B cell (primary cell): Measurements from ENCODE around the gene ACY1.

Source experiments
- EZH2 ChIP-seq: IDR thresholded peaks from 2 replicates; pipeline ENCODE4 v1.6.1; 2012; ENCODE audit warnings: borderline replicate concordance, low read depth, mild to moderate bottlenecking, moderate library complexity, low read length; ENCODE audit not compliant: insufficient read depth, poor library complexity, severe bottlenecking
- TF ChIP-seq, protein P1 (sequence below): fragments of 200-600 bp; IDR thresholded peaks from one replicate; pipeline ENCODE4 v1.8.0; 2022; ENCODE audit warnings: antibody characterized with exemption, mild to moderate bottlenecking

DNA sequence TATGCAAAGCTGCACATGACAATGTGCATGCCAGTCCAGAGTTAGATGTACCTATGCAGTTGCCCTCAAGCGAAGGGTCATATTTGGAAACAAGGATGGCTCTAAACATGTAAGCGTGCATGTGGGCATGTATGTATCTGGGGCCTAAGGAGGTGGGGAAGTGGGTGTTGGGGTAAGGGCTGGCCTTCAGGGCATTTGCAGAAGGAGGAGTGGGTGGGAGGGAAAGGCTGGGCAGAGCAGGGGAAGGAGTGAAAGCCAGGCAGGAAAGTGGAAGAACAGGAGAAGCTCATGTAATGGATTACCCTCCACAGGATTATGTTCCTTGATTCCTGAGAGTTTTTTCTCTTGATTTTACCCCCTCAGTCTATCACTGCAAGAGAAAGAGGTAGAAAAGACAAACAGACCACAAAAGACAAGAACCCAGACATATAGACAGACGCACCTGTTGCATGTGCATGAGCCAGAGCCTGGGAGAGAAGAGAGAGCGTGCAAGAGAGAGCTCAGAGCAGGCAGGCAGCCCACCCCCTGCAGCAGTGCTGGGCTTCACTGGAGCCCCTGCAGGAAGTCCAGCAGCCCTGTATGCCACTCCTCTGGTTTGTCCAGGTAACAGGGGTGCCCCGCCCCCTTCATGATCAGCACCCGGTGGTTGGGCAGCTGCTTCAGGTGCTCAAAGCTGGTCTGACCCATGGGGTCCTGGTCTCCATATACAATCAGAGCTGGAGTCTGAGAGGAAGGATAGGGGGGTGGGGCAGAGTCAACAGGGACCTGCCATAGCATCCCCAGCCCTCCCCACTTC is 14.3 kb upstream of the ACY1 start:
- TF ChIP-seq, protein P1, sequence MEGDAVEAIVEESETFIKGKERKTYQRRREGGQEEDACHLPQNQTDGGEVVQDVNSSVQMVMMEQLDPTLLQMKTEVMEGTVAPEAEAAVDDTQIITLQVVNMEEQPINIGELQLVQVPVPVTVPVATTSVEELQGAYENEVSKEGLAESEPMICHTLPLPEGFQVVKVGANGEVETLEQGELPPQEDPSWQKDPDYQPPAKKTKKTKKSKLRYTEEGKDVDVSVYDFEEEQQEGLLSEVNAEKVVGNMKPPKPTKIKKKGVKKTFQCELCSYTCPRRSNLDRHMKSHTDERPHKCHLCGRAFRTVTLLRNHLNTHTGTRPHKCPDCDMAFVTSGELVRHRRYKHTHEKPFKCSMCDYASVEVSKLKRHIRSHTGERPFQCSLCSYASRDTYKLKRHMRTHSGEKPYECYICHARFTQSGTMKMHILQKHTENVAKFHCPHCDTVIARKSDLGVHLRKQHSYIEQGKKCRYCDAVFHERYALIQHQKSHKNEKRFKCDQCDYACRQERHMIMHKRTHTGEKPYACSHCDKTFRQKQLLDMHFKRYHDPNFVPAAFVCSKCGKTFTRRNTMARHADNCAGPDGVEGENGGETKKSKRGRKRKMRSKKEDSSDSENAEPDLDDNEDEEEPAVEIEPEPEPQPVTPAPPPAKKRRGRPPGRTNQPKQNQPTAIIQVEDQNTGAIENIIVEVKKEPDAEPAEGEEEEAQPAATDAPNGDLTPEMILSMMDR: no peak
- TF ChIP-seq EZH2: no peak
